SK-N-SH treated with all-trans-retinoic acid at 6 μM for 48 hours (cell line): Measurements from ENCODE around the gene DCDC2.

Source experiments
- ATAC-seq: fragments of 200-7000 bp; cut with Tn5 transposase; 3 replicates; pipeline ENCODE4 v1.9.1; 2020; ENCODE audit warnings: mild to moderate bottlenecking, moderate library complexity
- ARNTL ChIP-seq: fragments of 450-650 bp; formaldehyde crosslinking; IDR thresholded peaks from 2 replicates; pipeline ENCODE4 v1.5.0; 2020; ENCODE audit warnings: low read depth, mild to moderate bottlenecking, moderate library complexity, borderline replicate concordance
- BACH2 ChIP-seq: fragments of 250-450 bp; sonication (Bioruptor Pico); IDR thresholded peaks from 2 replicates; pipeline ENCODE4 v1.9.0; 2021; ENCODE audit warnings: mild to moderate bottlenecking, borderline replicate concordance
- CREB5 ChIP-seq: fragments of 250-450 bp; sonication (Bioruptor Pico); IDR thresholded peaks from 2 replicates; pipeline ENCODE4 v1.5.1; 2020; ENCODE audit warnings: low read depth, mild to moderate bottlenecking, moderate library complexity
- CSDC2 ChIP-seq: fragments of 250-450 bp; sonication (Bioruptor Pico); IDR thresholded peaks from 2 replicates; pipeline ENCODE4 v1.5.0; 2020; ENCODE audit warnings: mild to moderate bottlenecking, moderate library complexity
- ESRRG ChIP-seq: fragments of 250-450 bp; sonication (Bioruptor Pico); IDR thresholded peaks from 2 replicates; pipeline ENCODE4 v1.6.1; 2021; ENCODE audit warnings: mild to moderate bottlenecking
- GLIS3 ChIP-seq: fragments of 250-450 bp; sonication (Bioruptor Pico); IDR thresholded peaks from 2 replicates; pipeline ENCODE4 v1.5.0; 2020; ENCODE audit warnings: mild to moderate bottlenecking, moderate library complexity
- ISL1 ChIP-seq: fragments of 250-450 bp; sonication (Bioruptor Pico); IDR thresholded peaks from 2 replicates; pipeline ENCODE4 v2.1.2; 2022; ENCODE audit warnings: mild to moderate bottlenecking, moderate library complexity
- OSR1 ChIP-seq: fragments of 250-450 bp; sonication (Bioruptor Pico); IDR thresholded peaks from 2 replicates; pipeline ENCODE4 v1.8.0; 2022; ENCODE audit warnings: moderate library complexity, mild to moderate bottlenecking, inconsistent platforms
- PATZ1 ChIP-seq: fragments of 250-450 bp; sonication (Bioruptor Pico); IDR thresholded peaks from 2 replicates; pipeline ENCODE4 v1.8.0; 2020; ENCODE audit warnings: mild to moderate bottlenecking, moderate library complexity, borderline replicate concordance
- PPARA ChIP-seq: fragments of 250-450 bp; sonication (Bioruptor Pico); IDR thresholded peaks from 2 replicates; pipeline ENCODE4 v1.5.0; 2020; ENCODE audit warnings: mild to moderate bottlenecking, borderline replicate concordance
- RARB ChIP-seq: fragments of 250-450 bp; sonication (Bioruptor Pico); IDR thresholded peaks from 2 replicates; pipeline ENCODE4 v1.8.0; 2021; ENCODE audit warnings: mild to moderate bottlenecking, moderate library complexity
- SNAI2 ChIP-seq: fragments of 250-450 bp; sonication (Bioruptor Pico); IDR thresholded peaks from 2 replicates; pipeline ENCODE4 v1.5.0; 2020; ENCODE audit warnings: mild to moderate bottlenecking, moderate library complexity
- TCF4 ChIP-seq: fragments of 250-450 bp; sonication (Bioruptor Pico); IDR thresholded peaks from 2 replicates; pipeline ENCODE4 v1.8.0; 2021; ENCODE audit warnings: mild to moderate bottlenecking, moderate library complexity, borderline replicate concordance
- TOX ChIP-seq: fragments of 250-450 bp; sonication (Bioruptor Pico); IDR thresholded peaks from 2 replicates; pipeline ENCODE4 v1.8.0; 2021; ENCODE audit warnings: mild to moderate bottlenecking, moderate library complexity, borderline replicate concordance
- TSHZ2 ChIP-seq: fragments of 250-450 bp; sonication (Bioruptor Pico); IDR thresholded peaks from 2 replicates; pipeline ENCODE4 v1.5.0; 2020; ENCODE audit warnings: mild to moderate bottlenecking, moderate library complexity
- ZC3H10 ChIP-seq: fragments of 250-450 bp; sonication (Bioruptor Pico); IDR thresholded peaks from 2 replicates; pipeline ENCODE4 v1.5.1; 2021; ENCODE audit warnings: mild to moderate bottlenecking, moderate library complexity
- ZFP3 ChIP-seq: fragments of 250-450 bp; sonication (Bioruptor Pico); IDR thresholded peaks from 2 replicates; pipeline ENCODE4 v1.5.0; 2020; ENCODE audit warnings: mild to moderate bottlenecking, moderate library complexity
- ZFP30 ChIP-seq: fragments of 450-650 bp; formaldehyde crosslinking; IDR thresholded peaks from 2 replicates; pipeline ENCODE4 v1.5.0; 2022; ENCODE audit warnings: mild to moderate bottlenecking, moderate library complexity
- ZNF565 ChIP-seq: fragments of 450-650 bp; formaldehyde crosslinking; conservative IDR thresholded peaks from 2 replicates; pipeline ENCODE4 v1.5.0; 2020; ENCODE audit warnings: low read depth, mild to moderate bottlenecking, moderate library complexity
- ZNF70 ChIP-seq: fragments of 450-650 bp; formaldehyde crosslinking; IDR thresholded peaks from 2 replicates; pipeline ENCODE4 v1.5.0; 2020; ENCODE audit warnings: mild to moderate bottlenecking, moderate library complexity
- ZNF8 ChIP-seq: fragments of 450-650 bp; formaldehyde crosslinking; IDR thresholded peaks from 2 replicates; pipeline ENCODE4 v1.5.0; 2020; ENCODE audit warnings: mild to moderate bottlenecking, moderate library complexity
- TF ChIP-seq, protein P1 (sequence below): fragments of 250-450 bp; sonication (Bioruptor Pico); IDR thresholded peaks from 2 replicates; pipeline ENCODE4 v1.5.1; 2021; ENCODE audit warnings: mild to moderate bottlenecking, moderate library complexity

The DCDC2 gene

GRCh38 chr6:24306936-24307335 lies 50.9 kb downstream of the DCDC2 start:
- no peak for ATAC-seq
- no peak for TF ChIP-seq TCF4 (CRISPR knock-in tag)
- no peak for TF ChIP-seq CSDC2 (CRISPR knock-in tag)
- no peak for TF ChIP-seq RARB (CRISPR knock-in tag)
- TF ChIP-seq ZNF8 (CRISPR knock-in tag), result no peak
- no peak for TF ChIP-seq ARNTL
- no peak for TF ChIP-seq GLIS3 (CRISPR knock-in tag)
- no peak for TF ChIP-seq ZNF70
- no peak for TF ChIP-seq ZFP3 (CRISPR knock-in tag)
- TF ChIP-seq OSR1 (CRISPR knock-in tag), result no peak
- TF ChIP-seq CREB5 (CRISPR knock-in tag), result no peak
- TF ChIP-seq SNAI2 (CRISPR knock-in tag), result no peak
- TF ChIP-seq, protein P1, sequence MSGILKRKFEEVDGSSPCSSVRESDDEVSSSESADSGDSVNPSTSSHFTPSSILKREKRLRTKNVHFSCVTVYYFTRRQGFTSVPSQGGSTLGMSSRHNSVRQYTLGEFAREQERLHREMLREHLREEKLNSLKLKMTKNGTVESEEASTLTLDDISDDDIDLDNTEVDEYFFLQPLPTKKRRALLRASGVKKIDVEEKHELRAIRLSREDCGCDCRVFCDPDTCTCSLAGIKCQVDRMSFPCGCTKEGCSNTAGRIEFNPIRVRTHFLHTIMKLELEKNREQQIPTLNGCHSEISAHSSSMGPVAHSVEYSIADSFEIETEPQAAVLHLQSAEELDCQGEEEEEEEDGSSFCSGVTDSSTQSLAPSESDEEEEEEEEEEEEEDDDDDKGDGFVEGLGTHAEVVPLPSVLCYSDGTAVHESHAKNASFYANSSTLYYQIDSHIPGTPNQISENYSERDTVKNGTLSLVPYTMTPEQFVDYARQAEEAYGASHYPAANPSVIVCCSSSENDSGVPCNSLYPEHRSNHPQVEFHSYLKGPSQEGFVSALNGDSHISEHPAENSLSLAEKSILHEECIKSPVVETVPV (CRISPR knock-in tag), result no peak
- TF ChIP-seq BACH2 (CRISPR knock-in tag), result no peak
- TF ChIP-seq PATZ1 (CRISPR knock-in tag), result no peak
- TF ChIP-seq TOX (CRISPR knock-in tag), result no peak
- no peak for TF ChIP-seq TSHZ2 (CRISPR knock-in tag)
- no peak for TF ChIP-seq ZNF565 (CRISPR knock-in tag)
- TF ChIP-seq ZFP30, result no peak
- no peak for TF ChIP-seq ESRRG (CRISPR knock-in tag)
- TF ChIP-seq ZC3H10 (CRISPR knock-in tag), result no peak

GRCh38 chr6:24306038-24306437 lies 51.8 kb downstream of the DCDC2 start:
- ATAC-seq, result no peak
- TF ChIP-seq, protein P1 (CRISPR knock-in tag), result no peak
- no peak for TF ChIP-seq TCF4 (CRISPR knock-in tag)
- no peak for TF ChIP-seq ZFP3 (CRISPR knock-in tag)
- TF ChIP-seq ISL1 (CRISPR knock-in tag), result no peak

DNA sequence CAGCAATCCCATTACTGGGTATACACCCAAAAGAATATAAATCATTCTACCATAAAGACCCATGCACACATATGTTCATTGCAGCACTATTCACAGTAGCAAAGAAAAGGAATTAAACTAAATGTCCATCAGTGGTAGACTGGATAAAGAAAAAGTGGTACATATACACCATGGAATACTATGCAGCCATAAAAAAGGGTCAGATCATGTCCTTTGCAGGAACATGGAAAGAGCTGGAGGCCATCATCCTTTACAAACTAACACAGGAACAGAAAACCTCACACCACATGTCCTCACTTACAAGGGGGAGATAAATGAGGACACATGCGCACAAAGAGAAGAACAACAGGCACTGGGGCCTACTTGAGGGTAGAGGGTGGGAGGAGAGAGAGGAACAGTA lies 60.9 kb downstream of the DCDC2 start:
- no peak for ATAC-seq
- TF ChIP-seq GLIS3 (CRISPR knock-in tag) (no peak), ZC3H10 (CRISPR knock-in tag) (no peak), TOX (CRISPR knock-in tag) (no peak), CREB5 (CRISPR knock-in tag) (no peak), TSHZ2 (CRISPR knock-in tag) (no peak), BACH2 (CRISPR knock-in tag) (no peak), ZNF70 (no peak), ARNTL (no peak), ZNF8 (CRISPR knock-in tag) (no peak), TCF4 (CRISPR knock-in tag) (no peak), CSDC2 (CRISPR knock-in tag) (no peak), PPARA (CRISPR knock-in tag) (no peak), ZFP30 (no peak), RARB (CRISPR knock-in tag) (no peak), OSR1 (CRISPR knock-in tag) (no peak), ZNF565 (CRISPR knock-in tag) (no peak)
- TF ChIP-seq, protein P1 (CRISPR knock-in tag), result no peak
